Measurements from ENCODE around the gene PI16. TPM values are rescaled to one million over a fixed set of nuclear protein-coding genes. Genes with fewer than 3 reads are reported as not detected.

Gene PI16
- polyA plus RNA-seq, 1 of the 3 experiments (the other 2 are of a cell fraction), result 0.02 TPM

- Histone ChIP-seq H3K27ac (ENCODE audit: low read depth in 2 of 2, low read length in 1 of 2) (peak overlapping the region in 1 of 2 experiments; percentile 10; a peak in 1 of 4 replicates), H3F3A (replicated peaks; ENCODE audit: insufficient read depth) (peaks cover 8% of the 10 kb centered on the region), H4K20me1 (ENCODE audit: insufficient read depth) (no peaks in the 10 kb centered on the region), H3K9ac (no peak overlapping the region), H2AFZ (ENCODE audit: low read depth) (no peak overlapping the region), H3K9me2 (no peaks in the 10 kb centered on the region), H3K4me2 (no peak overlapping the region), H3K27me3 (ENCODE audit: insufficient read depth) (no peaks in the 10 kb centered on the region), H3K36me3 (replicated peaks in 1 of 2; ENCODE audit: control insufficient read depth in 1 of 2, insufficient read depth in 2 of 2, low read length in 1 of 2) (peaks cover 5 to 7% of the 10 kb centered on the region in 2 experiments), H3K4me3 (ENCODE audit: low read depth in 2 of 2, low read length in 1 of 2) (no peak overlapping the region), H3K4me1 (ENCODE audit: control insufficient read depth in 1 of 2, insufficient read depth in 2 of 2, low read depth in 1 of 2, low read length in 1 of 2) (peaks cover 0 to 5% of the 10 kb centered on the region in 2 experiments; a peak in 1 of 4 replicates), H3K9me3 (no peaks in the 10 kb centered on the region), H3K79me2 (ENCODE audit: insufficient read depth) (no peaks in the 10 kb centered on the region)
- ChIA-PET POLR2A (no interaction called here), CTCF (no interaction called here)
- TF ChIP-seq RCOR1 (IDR thresholded peaks at IDR 0.05; ENCODE audit: low read length) (no peak), EP300 (IDR thresholded peaks at IDR 0.05; ENCODE audit: borderline replicate concordance in 1 of 2, low read depth in 1 of 2, low read length in 1 of 2) (no peak), ZBTB33 (IDR thresholded peaks at IDR 0.05; ENCODE audit: borderline replicate concordance, low read depth) (no peak), NFIC (IDR thresholded peaks at IDR 0.05; ENCODE audit: borderline replicate concordance) (no peak), RFX5 (IDR thresholded peaks at IDR 0.05; ENCODE audit: low read length) (no peak), TAF1 (IDR thresholded peaks at IDR 0.05; ENCODE audit: borderline replicate concordance, low read depth, low read length) (no peak), FOXJ3 (CRISPR knock-in tag; IDR thresholded peaks at IDR 0.05) (no peak), MEF2A (IDR thresholded peaks at IDR 0.05; ENCODE audit: borderline replicate concordance, low read depth) (no peak), YY1 (IDR thresholded peaks at IDR 0.05; ENCODE audit: low read depth) (no peak), FOXM1 (IDR thresholded peaks at IDR 0.05; ENCODE audit: low read depth) (no peak), TCF12 (IDR thresholded peaks at IDR 0.05) (no peak), SMC3 (IDR thresholded peaks at IDR 0.05; ENCODE audit: low read depth, low read length) (no peak), POLR2AphosphoS5 (IDR thresholded peaks at IDR 0.05; ENCODE audit: low read depth, low read length) (no peak), NRF1 (IDR thresholded peaks at IDR 0.05; ENCODE audit: low read depth, low read length) (no peak), PBX3 (IDR thresholded peaks at IDR 0.05) (no peak), EZH2phosphoT487 (IDR thresholded peaks at IDR 0.05; ENCODE audit: borderline replicate concordance, low read depth) (no peak)
- WGBS (ENCODE audit: low lambda C conversion rate), result 51% methylated on average over 5 of the region's 5 CpGs
- DNase-seq, result no peak
Measured at GRCh38 chr6:36929607-36930006, 24.9 kb upstream of the PI16 start.

- Histone ChIP-seq H4K20me1 (ENCODE audit: insufficient read depth) (no peaks in the 10 kb centered on the region), H3K9me2 (no peaks in the 10 kb centered on the region), H3K4me3 (ENCODE audit: low read depth in 2 of 2, low read length in 1 of 2) (no peak overlapping the region), H2AFZ (ENCODE audit: low read depth) (no peak overlapping the region), H3K27ac (ENCODE audit: low read depth in 2 of 2, low read length in 1 of 2) (no peak overlapping the region), H3K36me3 (replicated peaks in 1 of 2; ENCODE audit: control insufficient read depth in 1 of 2, insufficient read depth in 2 of 2, low read length in 1 of 2) (peaks cover 0 to 1% of the 10 kb centered on the region in 2 experiments), H3K27me3 (ENCODE audit: insufficient read depth) (no peaks in the 10 kb centered on the region), H3K79me2 (ENCODE audit: insufficient read depth) (no peaks in the 10 kb centered on the region), H3K9me3 (no peaks in the 10 kb centered on the region), H3K4me2 (no peak overlapping the region), H3K9ac (no peak overlapping the region), H3K4me1 (ENCODE audit: control insufficient read depth in 1 of 2, insufficient read depth in 2 of 2, low read depth in 1 of 2, low read length in 1 of 2) (peaks cover 0 to 5% of the 10 kb centered on the region in 2 experiments; a peak in 1 of 4 replicates), H3F3A (replicated peaks; ENCODE audit: insufficient read depth) (peaks cover 8% of the 10 kb centered on the region)
- no peak for DNase-seq
- WGBS (ENCODE audit: low lambda C conversion rate), result 95% methylated on average over 4 of the region's 4 CpGs
- POLR2A ChIA-PET, result no interaction called here
- CTCF ChIA-PET, result no interaction called here
- TF ChIP-seq MAX (IDR thresholded peaks at IDR 0.05; ENCODE audit: low read depth) (no peak), GABPA (IDR thresholded peaks at IDR 0.05; ENCODE audit: low read depth) (no peak), EZH2phosphoT487 (IDR thresholded peaks at IDR 0.05; ENCODE audit: borderline replicate concordance, low read depth) (no peak), TAF1 (IDR thresholded peaks at IDR 0.05; ENCODE audit: borderline replicate concordance, low read depth, low read length) (no peak), YY1 (IDR thresholded peaks at IDR 0.05; ENCODE audit: low read depth) (no peak), JUND (IDR thresholded peaks at IDR 0.05) (no peak), MXI1 (IDR thresholded peaks at IDR 0.05; ENCODE audit: low read depth, low read length) (no peak)
Measured at GRCh38 chr6:36930483-36930882, 24.1 kb upstream of the PI16 start.
